COR-L47 (cell line): Measurements from ENCODE around the gene PTTG1IP.

Experiments
- DNase-seq: peaks from one replicate; lab custom pipeline; 2025; lab: John Stamatoyannopoulos, UW

Gene PTTG1IP

DNA sequence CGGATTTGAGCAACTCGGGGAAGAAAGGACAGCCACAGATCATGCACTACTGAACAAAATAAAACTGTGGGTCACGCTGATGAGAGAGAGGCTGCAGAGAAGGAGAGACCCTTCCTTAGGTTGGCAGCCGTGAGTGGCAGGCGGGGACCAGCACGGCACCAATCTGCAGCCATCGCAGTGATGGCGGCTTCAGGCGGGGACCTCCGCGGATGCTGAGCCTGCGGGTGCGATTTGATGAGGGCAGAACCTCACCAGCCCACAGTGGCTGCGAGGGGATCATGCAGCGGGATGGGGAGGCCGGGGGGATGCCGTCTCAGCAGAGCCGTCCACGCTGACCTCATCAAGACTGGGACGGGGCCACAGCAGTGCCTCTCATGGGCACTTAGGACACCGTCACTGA is 35.4 kb upstream of the PTTG1IP start:
- no peak for DNase-seq

DNA sequence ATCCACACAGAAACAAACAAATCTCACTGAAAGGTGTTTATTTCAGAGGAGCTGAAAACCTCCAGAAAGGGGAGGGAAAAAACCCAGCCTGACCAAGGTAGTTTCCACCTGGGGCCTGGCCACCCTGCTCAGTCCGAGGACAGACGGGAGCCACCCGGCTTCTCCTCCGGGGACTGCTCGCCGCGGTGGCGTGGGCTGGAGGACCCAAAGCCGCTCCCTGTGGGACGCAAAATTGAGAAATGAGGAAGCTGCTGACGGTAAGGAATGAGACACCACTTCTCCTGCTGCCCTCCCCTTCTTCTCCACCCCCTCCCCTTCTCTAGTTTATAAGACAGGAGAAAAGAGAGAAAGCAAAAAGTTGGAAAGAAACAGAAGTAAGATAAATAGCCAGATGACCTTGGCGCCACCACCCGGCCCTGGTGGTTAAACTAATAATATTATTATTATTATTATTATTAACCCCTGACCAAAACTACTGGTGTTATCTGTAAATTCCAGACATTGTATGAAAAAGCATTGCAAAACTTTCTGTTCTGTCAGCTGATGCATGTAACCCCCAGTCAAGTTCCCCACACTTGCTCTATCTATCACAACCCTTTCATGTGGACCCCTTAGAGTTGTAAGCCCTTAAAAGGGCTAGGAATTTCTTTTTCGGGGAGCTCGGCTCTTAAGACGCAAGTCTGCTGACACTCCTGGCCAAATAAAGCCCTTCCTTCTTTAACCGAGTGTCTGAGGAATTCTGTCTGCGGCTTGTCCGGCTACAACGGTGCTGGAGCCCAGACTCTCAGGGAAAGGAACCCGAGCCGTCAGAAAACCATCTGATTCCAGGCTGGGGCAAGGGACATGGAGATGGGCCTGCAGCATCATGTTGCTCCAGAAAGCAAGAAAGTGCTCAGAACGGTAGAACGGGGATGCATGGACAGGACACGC is 34.7 kb upstream of the PTTG1IP start:
- no peak for DNase-seq

DNA sequence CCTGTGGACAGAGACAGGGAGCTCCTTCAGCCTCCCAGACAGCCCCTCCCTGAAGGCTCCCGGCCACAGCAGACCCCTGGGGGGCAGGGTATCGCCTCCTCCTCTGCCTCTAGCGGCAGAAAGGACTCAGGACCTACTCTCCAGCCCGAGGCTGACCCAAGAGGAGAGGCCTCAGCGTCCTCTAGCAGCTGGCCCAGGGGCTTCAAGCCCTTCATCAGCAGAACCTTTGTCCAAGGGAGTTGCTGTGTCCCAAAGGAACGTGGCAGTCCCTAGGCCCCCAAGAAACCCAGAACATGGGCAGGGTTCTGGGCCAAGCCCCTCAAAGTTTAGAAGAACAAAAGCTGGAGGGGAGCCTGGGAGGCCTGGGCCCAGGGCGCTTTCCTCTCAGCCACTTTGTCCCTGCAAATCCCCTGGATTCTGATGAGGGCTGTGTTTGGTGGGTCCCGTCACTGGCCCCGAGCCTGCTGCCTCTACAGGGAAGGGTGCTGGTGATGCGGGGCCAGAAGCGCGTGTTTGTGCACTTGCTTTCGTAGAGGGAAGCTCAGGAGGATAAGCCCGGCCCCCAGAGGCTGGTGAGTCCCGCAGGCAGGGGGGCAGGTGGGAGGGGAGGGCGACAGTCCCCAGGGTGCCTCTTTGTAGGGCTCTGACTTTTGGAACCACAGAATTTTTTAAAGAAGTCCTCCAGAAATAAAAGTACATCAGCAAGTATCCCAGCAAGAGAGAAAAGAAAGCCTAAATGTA is 33.9 kb upstream of the PTTG1IP start:
- no peak for DNase-seq

DNA sequence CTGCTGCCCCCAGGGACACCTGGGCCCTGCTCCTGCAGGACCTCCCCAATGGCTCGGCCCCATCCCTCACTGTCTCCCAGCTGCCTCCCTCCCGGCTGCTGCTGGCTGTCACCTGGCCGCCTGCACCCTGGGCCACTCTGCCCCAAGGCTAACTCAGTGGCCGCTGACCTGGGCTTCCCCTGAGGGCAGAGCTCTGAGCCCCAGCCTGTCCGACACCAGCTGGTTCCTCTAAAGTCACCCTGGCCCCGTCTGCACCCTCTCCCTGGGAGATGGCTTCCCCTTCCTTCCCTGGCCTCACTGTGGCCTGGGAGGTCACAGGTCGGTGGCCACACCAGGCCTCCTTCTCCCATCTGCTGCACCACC is 32.2 kb upstream of the PTTG1IP start:
- no peak for DNase-seq

DNA sequence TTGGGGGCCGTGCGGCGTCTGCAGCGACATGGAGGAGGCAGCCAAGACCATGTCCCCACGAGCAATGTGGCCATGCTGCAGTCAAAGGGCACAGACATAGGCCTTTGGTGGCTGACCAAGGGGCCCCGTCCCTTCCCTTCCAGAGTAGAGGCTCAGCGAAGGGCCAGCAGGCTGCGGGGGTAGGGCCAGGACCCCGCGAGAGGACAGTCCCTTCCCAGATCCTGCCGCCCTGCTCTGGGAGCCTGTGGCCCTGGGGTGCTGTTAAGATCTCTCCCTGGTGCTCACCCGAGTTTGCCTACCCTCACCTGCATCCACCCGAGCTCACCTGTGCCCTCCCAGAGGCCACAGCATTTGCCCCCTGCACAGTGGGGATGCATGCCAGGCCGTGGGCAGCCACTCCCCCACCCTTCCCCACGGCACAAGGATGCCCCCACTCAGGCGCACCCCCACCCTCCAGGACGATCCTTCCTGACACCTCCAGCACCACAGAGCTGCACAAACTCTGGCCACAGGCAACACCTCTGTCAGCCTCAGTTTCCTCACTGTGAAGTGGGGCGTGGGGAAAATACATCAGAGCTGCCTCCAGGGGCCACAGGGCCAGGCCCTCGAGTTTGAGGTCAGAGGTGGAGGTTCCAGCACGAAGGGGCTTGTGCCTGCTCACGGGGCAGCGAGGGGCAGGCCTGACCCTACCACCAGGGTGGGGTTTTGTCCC is 31.7 kb upstream of the PTTG1IP start:
- no peak for DNase-seq

DNA sequence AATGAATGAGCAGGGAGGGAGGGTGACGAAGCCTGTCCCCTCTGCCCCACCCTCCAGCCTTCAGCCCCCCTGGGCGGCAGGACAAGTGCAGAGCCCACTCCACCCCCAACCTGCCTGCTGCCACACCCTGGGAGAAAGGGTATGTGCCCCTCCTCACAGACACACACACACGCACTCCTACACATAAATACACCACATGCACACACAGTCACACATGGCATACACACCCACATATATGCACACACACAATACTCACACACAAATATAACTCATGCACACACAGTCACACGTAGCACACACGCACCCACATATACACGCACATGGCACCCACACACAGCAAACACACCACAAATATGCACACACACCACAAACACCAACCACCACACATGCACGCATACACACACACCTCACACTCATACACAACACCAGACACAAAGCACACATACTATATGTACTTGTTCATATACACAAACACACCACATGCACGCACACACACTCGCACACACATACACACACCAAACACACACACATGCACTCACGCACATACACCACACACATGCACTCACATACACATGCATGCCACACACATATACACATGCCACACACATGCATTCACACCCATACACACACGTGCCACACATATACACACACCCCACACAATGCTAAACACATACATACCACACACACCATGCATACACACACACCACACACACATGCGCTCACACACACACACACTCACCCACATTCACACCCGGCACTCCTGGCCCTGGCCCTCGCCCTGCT is 30.8 kb upstream of the PTTG1IP start:
- no peak for DNase-seq

DNA sequence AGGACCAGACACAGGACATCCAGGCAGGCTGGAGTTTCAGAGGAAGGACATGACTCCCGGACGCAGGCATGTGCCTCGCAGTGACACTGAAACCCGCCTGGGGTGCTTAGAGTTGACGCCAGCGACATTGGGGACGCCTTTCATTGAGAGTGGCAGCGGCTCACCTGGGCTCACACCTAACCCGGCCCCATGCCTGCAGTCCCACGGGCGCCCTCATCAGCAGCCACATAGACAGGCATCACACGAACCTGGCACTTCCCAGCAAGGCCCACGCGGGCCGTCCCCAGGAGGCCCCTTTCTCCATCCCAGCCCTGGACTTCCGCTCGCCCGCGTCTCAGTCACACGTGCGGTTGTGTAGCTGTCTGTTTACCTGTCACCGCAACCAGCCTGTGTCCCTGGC is 30.2 kb upstream of the PTTG1IP start:
- no peak for DNase-seq

DNA sequence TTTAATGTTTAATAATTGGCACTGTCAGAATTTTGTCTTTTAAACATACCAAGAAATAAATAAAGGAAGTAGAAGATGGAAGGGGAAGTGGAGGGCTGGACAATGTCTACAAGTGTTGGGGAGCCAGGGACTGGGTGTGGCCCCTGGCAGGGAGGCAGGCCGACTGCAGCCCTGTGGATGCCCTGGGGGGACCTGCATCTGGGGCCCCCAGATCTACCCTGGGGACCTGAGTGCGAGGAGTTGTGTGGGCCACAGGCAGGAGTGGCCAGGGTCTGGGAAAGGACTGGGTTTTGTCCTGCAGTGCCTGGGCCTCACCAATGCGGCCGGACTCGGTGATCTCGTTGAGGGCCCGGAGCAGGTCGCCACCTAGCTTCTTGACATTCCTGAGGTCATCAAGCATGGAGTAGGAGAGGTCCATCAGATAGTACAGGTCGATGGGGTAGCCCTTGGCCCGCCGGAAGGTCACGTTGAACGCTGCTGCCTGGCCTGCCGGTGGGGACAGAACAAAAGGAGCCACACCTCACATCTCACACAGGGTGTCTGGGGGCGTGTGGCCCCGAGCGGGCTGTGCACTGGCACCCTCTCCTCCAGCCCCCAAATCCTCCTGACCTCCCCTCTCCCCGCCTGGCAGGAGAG is 29.7 kb upstream of the PTTG1IP start:
- no peak for DNase-seq

DNA sequence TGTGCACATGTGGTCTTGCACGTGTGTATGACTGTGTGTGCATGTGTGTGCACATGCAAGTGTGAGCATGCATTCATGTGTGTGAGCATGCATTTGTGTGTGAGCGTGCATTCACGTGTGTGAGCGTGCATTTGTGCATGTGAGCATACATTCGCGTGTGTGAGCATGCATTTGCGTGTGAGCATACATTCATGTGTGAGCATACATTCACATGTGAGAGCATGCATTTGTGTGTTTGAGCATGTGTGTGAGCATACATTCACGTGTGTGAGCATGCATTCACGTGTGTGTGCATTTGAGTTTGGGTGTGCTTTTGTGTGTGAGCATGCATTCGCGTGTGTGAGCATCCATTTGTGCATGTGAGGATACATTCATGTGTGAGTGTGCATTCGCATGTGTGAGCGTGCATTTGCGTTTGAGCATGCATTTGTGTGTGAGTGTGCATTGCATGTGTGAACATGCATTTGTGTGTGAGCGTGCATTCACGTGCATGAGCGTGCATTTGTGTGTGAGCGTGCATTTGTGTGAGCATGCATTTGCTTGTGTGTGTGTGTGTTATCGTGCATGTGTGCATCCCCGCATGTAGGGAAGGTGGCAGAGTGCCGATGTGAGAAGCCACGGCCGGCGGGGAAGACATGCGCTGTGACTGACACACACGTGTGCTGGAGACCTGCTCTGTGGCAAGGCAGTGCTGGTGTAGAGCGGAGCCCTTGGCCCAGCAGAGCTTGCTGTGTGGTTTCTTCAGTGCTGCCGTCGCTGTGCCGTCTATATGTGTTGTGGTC is 29.0 kb upstream of the PTTG1IP start:
- DNase-seq, result no peak

DNA sequence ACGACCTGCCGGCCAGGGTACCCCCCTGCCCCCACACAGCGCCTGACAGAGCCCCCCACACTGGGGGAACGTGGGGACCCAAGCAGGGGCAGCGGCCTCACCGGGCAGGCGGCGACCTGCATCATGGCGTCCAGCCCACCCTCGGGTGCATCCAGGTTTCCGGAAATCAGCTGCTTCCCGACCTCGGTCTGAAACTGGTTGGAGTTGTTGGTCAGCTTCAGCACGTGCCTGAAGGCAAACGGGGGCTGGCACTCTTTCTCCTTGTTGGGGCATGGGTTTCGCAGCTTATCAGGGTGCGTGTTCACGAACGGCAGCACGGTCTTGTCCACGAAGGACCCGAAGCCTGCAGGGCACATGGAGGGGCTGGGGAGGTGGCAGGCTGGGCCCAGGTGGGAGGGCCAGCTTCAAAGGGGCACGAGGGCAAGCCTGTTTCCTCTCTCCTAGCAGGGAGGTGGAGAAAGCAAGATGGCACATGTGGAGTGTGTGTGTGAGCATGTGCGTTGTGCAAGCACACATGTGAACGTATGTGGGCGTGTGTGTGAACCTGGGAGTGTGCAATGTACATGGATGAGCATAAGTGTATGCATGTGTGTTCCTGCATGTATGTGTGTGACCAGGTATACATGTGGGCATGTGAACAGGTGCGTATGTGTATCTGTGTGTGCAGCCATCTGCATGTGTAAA is 28.0 kb upstream of the PTTG1IP start:
- DNase-seq, result no peak

DNA sequence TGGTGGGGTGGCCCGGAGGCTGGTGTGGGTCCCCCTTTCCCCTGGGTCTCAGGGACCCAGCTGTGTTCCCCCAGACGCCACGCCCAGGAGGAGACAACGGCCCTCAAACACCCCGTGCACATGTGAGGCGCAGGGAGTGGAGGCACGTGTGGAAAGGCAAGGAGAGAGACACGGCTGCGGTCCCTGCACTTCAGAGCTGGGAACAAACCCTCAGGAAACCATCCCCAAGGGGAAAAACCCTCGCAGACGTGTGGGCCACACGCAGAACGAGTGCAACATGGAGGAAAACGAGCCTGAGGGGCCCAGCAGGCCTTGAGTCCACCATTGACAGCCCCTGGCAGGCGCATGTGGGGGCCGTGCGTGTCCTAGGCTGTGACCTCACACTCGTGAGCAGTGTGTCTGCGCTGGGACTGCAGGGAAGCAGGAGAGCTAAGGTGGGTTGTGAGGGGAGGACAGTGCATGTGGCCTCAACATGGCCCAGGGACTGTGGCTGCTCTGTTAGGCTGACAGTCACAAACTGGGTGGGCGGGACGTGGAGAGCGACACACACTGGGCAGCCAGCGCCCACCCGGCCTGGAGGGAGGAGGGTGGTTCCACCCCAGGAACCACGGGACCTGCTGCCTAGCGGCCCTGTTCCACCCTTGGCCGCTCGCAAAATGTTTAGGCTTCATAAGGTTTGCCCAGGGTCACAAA is 27.2 kb upstream of the PTTG1IP start:
- DNase-seq, result no peak

DNA sequence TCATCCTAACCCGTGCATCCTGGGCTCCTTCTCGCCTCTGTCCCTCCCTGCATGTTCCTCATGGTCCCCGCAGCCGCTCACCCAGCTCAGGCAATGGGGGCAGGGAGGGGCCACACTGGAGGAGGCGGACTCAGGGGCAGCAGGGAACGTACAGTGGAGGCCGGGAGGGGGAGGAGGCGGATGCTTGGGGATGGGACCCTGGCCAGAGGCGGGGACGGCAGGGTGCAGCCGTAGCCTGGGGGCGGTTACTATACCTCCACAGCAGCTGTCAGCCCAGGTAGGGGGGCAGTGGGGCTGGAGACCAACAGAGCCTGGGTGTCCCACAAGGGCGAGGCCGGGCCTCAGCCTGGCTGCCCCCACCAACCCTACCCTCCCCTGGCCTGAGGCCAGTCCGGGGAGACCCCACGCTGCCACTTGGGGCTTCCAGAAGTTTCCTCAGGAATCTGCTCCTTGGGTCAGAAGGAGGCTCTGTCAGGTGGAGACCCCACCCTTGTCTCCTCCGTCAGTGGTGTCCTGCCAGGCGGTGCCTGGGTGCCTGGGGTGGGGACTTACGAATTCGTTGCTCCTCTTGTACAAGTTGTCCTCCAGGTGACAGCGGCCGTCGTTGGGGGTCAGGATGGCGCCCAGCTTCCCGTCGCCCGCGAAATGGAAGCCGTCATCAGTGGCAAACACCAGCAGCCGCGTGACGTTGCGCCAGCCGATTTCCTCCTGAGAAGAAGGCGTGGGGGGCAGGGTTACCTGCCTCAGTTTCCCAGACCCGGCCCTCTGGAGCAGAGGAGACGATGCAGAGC is 26.5 kb upstream of the PTTG1IP start:
- DNase-seq, result no peak

DNA sequence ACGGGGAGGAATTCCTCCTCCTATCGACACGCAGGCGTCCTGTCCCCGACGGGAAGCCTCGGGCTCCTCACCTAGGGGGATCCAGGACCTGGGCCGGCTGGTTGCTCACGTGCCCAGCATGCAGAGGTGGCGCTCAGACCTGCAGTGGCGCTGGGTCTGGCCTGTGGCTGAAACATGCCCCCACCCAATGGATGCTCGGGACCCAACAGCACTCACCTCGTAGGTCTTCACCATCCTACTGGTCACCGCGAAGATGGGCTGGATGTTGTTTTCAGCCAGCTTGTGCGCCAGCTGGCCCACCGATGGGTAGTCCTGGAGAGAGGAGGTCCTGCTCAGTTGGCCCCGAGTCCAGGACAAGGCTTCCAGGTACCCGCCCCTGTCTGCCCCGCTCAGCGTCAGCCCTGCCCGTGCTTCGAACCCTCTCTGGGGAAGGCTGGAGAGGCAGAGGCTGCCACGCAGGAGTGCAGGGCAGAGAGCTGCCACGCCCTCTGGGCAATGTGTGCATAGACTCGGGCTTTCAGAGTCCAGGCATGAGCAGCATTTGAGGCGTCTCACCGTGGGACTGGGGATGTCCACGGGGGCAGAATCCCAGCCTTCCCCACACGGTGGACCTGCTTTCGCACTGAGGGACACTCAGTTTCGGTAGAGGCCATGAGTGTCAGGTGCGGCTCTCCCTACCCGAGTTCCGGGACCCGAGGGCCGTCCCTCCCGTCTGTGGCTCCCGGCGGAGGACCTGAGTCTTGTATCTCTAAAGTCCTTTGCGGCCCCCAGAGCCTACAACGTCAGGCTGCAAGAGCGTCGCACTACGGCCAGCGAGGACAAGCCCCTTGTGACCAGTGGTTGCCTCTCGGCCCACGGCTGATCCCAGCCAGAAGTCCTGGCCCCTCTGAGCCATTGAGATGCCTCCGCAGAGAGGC is 25.6 kb upstream of the PTTG1IP start:
- DNase-seq, result no peak

DNA sequence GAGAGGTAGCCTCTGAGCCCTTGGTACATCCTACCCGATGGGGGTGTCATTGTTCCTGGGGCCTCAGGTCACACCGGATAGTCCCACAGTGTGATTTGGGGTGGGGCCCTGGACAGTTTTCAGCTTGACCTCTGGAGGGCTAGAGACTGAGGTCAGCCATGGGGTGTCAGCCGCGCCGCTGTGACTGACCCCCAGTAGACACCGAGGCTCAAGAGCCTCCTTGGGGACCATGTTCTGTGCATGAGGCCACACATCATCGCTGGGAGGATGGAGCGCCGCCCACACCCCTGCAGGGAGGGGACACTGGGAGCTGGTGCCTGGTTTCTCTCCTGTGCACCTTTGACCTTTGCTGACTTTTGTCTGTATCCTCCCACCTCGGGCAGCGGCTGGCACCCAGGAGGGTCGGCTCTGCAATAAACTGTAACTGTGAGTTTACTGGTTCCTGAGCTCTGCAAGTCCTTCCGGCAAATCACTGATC is 24.6 kb upstream of the PTTG1IP start:
- DNase-seq, result no peak

DNA sequence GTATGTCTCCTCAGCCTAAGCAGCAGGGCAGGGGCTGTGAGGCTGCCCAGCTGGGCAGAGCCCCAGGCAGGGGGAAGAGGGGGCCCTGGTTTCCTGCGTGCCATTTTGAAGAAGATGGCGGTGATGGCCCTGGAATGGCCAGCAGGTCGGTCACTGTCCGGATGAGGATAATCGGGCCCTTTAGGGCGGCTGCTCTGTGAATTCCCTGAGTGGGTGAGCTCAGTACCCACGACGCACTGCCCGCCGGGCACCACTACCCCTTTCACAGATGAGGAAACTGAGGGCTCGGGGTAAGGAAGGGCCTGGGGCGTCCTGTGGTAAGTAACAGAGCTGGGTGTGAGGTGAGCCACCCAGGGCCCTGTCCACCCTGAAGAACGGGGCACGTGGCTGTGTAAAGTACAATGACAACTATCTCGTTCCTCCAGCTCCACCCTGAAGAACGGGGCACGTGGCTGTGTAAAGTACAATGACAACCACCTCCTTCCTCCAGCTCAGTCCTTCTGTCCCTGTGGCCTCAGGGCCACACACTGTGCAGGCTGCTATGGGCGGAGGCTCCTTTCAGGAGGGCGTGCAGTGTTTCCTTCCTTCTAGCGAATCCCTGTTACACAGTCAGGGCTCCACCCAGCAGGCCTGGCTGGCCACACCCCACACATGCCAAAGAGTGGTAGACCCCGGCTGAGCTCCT is 24.0 kb upstream of the PTTG1IP start:
- DNase-seq, result no peak

DNA sequence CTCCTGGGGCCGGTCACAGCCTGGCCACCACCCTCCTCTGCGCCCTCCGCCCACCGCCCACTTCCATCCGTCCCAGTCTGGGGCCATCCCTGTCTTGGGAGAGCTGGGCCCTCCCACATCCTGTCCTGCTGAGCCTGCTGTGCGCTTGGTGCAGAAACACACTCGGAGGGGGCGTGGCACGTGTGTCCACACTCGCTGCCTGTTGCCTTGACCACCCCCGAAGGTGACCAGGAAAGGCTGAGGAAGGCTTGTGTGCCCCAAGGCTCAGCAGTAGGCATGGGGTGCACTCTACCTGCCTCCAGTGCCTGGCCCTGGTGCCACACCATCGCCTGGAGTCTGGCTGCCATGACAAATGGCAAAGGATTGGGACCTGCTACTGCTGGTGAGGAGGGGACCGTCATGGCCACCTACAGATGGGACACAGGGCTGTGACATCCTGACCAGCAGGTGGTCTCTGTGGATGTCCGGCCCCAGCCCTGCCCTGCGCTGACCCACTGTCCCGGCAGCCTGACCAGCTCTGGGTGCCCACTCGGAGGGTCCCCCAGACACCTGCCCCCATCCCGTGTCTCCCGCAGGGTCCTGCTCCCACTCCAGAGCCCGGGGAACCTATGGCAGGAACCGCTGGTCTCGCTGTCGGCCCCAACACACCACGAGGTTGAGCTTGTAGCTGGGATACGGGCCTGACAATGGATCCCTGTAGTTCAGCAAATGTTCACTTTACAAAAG is 23.2 kb upstream of the PTTG1IP start:
- no peak for DNase-seq
